Neural crest cell (in vitro differentiated cells): Measurements from ENCODE around the gene CTXND1. TPM values are rescaled to one million over a fixed set of nuclear protein-coding genes. Genes with fewer than 3 reads are reported as not detected.

Experiments used
- DNase-seq: peaks from one replicate; pipeline ENCODE4 v3.0.0; 2021; ENCODE audit warnings: low read depth, mixed read lengths, low spot score
- H3K27ac Mint-ChIP-seq: one replicate; pipeline ENCODE4 v1.8.0; 2021; ENCODE audit warnings: mild to moderate bottlenecking, mixed read lengths; ENCODE audit not compliant: unreplicated experiment
- H3K27me3 Mint-ChIP-seq: 2 replicates; pipeline ENCODE4 v1.8.0; 2021; ENCODE audit warnings: low read depth, mild to moderate bottlenecking, mixed read lengths
- H3K36me3 Mint-ChIP-seq: 2 replicates; pipeline ENCODE4 v1.8.0; 2021; ENCODE audit warnings: low read depth, mild to moderate bottlenecking, mixed read lengths
- H3K4me1 Mint-ChIP-seq: 2 replicates; pipeline ENCODE4 v1.8.0; 2021; ENCODE audit warnings: mixed read lengths
- H3K4me3 Mint-ChIP-seq: one replicate; pipeline ENCODE4 v1.8.0; 2021; ENCODE audit warnings: mild to moderate bottlenecking, mixed read lengths
- H3K9me3 Mint-ChIP-seq: 2 replicates; pipeline ENCODE4 v1.8.0; 2021; ENCODE audit warnings: mixed read lengths
- CTCF ChIP-seq: fragments of 200-600 bp; sonication (generic); conservative IDR thresholded peaks from 2 replicates; pipeline ENCODE4 v1.5.0; 2021; ENCODE audit warnings: antibody characterized with exemption, mild to moderate bottlenecking
- total RNA-seq: library from RNA; stranded (reverse); gene quantifications from 2 replicates; pipeline ENCODE4 v1.2.1, GENCODE V29; 2021

The CTXND1 gene
- total RNA-seq, 1 donor from 2014 or later, result 1.3 TPM

GRCh38 chr15:80288131-80288530, 36.1 kb upstream of the CTXND1 start:
- TF ChIP-seq CTCF, result no peak
- Mint-ChIP-seq H3K36me3 (no peaks in the 10 kb centered on the region), H3K4me1 (peaks cover 5% of the 10 kb centered on the region), H3K9me3 (no peaks in the 10 kb centered on the region), H3K4me3 (no peak overlapping the region), H3K27me3 (no peaks in the 10 kb centered on the region), H3K27ac (no peak overlapping the region)
- no peak for DNase-seq

GRCh38 chr15:80286055-80286454, 34.0 kb upstream of the CTXND1 start:
- TF ChIP-seq CTCF, result no peak
- no peak for DNase-seq
- Mint-ChIP-seq H3K36me3 (no peaks in the 10 kb centered on the region), H3K9me3 (no peaks in the 10 kb centered on the region), H3K4me3 (no peak overlapping the region), H3K27me3 (no peaks in the 10 kb centered on the region), H3K4me1 (peaks cover 10% of the 10 kb centered on the region), H3K27ac (no peak overlapping the region)

DNA sequence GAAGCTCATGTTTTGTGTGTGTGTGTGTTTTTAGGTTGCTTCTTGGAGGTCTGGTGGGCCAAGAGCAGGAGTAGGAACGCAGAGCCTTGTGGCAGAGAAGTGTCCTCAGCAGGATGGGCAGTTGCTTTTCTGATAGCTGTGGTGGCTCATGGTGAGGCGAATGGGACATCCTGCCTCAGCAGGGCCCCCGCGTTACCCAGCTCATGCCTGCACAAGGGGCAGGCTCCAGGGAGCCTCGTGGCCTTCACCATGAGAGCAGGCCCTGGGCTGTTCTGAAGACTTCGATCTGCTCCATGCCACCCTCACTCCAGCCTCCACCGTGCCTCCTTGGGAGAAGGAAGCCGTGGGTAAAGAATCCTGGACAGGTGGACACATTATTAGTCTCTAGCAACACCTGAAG, 33.4 kb upstream of the CTXND1 start:
- Mint-ChIP-seq H3K4me1 (peaks cover 16% of the 10 kb centered on the region), H3K4me3 (no peak overlapping the region), H3K27me3 (no peaks in the 10 kb centered on the region), H3K36me3 (no peaks in the 10 kb centered on the region), H3K27ac (no peak overlapping the region), H3K9me3 (no peaks in the 10 kb centered on the region)
- TF ChIP-seq CTCF, result no peak
- no peak for DNase-seq

- Mint-ChIP-seq H3K36me3 (no peaks in the 10 kb centered on the region), H3K4me1 (peaks cover 11% of the 10 kb centered on the region), H3K27ac (no peak overlapping the region), H3K9me3 (peaks cover 3% of the 10 kb centered on the region), H3K4me3 (no peak overlapping the region), H3K27me3 (no peaks in the 10 kb centered on the region)
- no peak for DNase-seq
- TF ChIP-seq CTCF, result no peak
Measured at GRCh38 chr15:80283531-80283930, 31.5 kb upstream of the CTXND1 start.

GRCh38 chr15:80277147-80277546, 25.1 kb upstream of the CTXND1 start:
- no peaks in the 10 kb centered on the region for H3K27me3 Mint-ChIP-seq
- peaks cover 23% of the 10 kb centered on the region for H3K4me1 Mint-ChIP-seq
- no peak for DNase-seq
- H3K4me3 Mint-ChIP-seq, result no peak overlapping the region
- H3K27ac Mint-ChIP-seq, result no peak overlapping the region
- no peak for TF ChIP-seq CTCF
- H3K9me3 Mint-ChIP-seq, result peaks cover 16% of the 10 kb centered on the region
- H3K36me3 Mint-ChIP-seq, result no peaks in the 10 kb centered on the region

GRCh38 chr15:80275961-80276360, 23.9 kb upstream of the CTXND1 start:
- H3K27me3 Mint-ChIP-seq, result peaks cover 7% of the 10 kb centered on the region
- no peaks in the 10 kb centered on the region for H3K36me3 Mint-ChIP-seq
- H3K9me3 Mint-ChIP-seq, result peaks cover 16% of the 10 kb centered on the region
- no peak for TF ChIP-seq CTCF
- no peak for DNase-seq
- H3K4me3 Mint-ChIP-seq, result no peak overlapping the region
- H3K4me1 Mint-ChIP-seq, result peaks cover 17% of the 10 kb centered on the region
- H3K27ac Mint-ChIP-seq, result no peak overlapping the region
